Measurements from ENCODE around the gene LSM14B.

- TF ChIP-seq CTCF (IDR thresholded peaks at IDR 0.05) (no peak), ZNF121 (CRISPR knock-in tag; IDR thresholded peaks at IDR 0.05) (no peak), NR2C2 (CRISPR knock-in tag; IDR thresholded peaks at IDR 0.05) (no peak), AFF4 (CRISPR knock-in tag; IDR thresholded peaks at IDR 0.05; ENCODE audit: borderline replicate concordance) (no peak), ZNF396 (CRISPR knock-in tag; IDR thresholded peaks at IDR 0.05; ENCODE audit: borderline replicate concordance) (no peak), ZNF138 (CRISPR knock-in tag; conservative IDR thresholded peaks at IDR 0.05) (no peak), ATF2 (CRISPR knock-in tag; IDR thresholded peaks at IDR 0.05; ENCODE audit: borderline replicate concordance, low read depth) (no peak), FOXP1 (CRISPR knock-in tag; IDR thresholded peaks at IDR 0.05; ENCODE audit: borderline replicate concordance) (no peak), ATF3 (CRISPR knock-in tag; conservative IDR thresholded peaks at IDR 0.05) (no peak)
- TF ChIP-seq, protein P1, sequence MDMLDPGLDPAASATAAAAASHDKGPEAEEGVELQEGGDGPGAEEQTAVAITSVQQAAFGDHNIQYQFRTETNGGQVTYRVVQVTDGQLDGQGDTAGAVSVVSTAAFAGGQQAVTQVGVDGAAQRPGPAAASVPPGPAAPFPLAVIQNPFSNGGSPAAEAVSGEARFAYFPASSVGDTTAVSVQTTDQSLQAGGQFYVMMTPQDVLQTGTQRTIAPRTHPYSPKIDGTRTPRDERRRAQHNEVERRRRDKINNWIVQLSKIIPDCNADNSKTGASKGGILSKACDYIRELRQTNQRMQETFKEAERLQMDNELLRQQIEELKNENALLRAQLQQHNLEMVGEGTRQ (CRISPR knock-in tag; IDR thresholded peaks at IDR 0.05): no peak
Measured at GRCh38 chr20:62137092-62137384, 14.8 kb downstream of the LSM14B start.
